Measurements from ENCODE around the gene AATK.

AATK gene

GRCh38 chr17:81111066-81111465 lies 55.0 kb downstream of the AATK start:
- no peak for DNase-seq

DNA sequence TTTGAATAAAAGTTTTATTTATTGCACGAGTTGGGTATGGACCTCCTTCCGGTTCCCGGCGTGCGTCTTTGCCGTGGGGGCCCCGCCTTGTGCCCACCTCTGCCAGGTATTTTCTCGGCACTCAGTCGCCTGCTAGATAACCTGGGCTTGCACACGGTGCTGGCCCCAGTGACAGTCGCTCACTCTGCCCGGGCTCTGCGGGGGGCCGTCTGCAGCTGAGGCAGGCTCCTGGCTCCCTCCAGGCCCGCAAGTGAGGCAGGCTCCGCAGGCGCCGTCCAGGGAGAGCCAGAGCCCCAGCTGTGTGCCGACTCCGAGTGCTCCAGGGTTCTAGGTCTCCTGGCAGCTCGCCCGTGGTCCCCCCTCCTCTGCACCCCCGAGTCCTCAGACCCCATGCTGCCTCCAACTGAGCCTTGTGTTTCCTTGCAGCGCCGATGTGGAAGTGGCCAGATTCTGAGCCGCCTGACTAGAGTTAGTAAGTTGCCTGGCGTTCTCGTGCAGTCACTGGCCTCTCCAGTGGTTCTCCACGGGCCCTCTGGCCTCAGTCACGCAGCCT lies 55.5 kb downstream of the AATK start:
- no peak for DNase-seq

DNA sequence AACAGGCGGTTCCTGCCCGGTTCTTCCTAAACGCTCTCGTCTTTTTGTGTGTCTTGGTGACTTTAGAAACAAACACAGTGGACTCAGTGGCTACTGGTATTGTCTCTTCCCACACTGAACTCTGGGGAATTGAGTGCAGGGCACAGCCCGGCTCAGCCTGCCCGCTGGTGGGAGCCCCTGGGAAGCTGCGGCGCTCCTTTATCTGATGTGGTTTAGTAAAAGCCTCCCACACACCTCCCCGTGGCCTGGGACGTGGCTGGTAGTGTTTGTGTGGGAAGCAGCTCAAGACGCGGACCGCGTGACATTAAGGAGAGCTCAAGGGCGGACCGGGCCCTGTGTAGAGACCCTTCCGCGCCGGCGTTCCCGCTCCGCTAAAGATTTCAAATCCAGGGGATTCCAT lies 56.1 kb downstream of the AATK start:
- no peak for DNase-seq

DNA sequence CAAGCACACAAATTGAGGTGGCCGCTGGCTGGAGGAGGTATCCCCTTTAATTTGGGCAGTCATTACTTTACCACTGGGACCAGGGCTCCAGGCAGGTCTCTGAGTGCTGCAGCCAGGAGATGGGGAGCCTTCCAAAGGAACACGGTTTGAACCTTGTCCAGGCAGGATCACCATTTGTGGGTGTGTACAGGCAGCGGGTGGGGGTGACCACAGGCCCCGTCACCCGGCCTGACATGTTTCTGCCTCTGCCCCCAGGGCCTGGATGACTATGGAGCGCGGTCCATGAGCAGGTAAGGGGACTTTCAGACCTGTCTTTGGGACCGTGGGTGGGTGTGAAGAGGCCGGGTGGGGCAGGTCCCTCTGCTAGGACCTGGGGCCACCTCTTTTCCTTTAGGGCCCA lies 57.8 kb downstream of the AATK start:
- DNase-seq = no peak

DNA sequence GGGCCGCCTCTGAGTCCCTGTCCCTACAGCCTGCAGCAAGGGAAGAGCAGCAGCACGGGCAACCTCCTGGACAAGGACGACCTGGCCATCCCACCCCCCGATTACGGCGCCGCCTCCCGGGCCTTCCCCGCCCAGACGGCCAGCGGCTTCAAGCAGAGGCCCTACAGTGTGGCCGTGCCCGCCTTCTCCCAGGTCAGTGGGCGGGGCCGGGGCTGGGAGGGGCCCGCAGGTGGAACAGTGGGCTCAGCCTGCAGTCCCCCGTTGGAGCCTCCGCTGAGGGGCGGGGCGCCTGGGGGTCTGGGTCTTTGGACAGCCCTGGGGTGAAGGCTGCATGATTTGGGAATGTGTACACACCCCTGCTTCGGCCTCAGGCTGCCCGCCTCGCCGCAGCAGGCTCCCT lies 59.3 kb downstream of the AATK start:
- no peak for DNase-seq

- no peak for DNase-seq
These were observed 62.6 kb downstream of the AATK start for GRCh38 chr17:81103379-81103778.

GRCh38 chr17:81102869-81103268 lies 63.2 kb downstream of the AATK start:
- no peak for DNase-seq

GRCh38 chr17:81102352-81102751 lies 63.7 kb downstream of the AATK start:
- no peak for DNase-seq

DNA sequence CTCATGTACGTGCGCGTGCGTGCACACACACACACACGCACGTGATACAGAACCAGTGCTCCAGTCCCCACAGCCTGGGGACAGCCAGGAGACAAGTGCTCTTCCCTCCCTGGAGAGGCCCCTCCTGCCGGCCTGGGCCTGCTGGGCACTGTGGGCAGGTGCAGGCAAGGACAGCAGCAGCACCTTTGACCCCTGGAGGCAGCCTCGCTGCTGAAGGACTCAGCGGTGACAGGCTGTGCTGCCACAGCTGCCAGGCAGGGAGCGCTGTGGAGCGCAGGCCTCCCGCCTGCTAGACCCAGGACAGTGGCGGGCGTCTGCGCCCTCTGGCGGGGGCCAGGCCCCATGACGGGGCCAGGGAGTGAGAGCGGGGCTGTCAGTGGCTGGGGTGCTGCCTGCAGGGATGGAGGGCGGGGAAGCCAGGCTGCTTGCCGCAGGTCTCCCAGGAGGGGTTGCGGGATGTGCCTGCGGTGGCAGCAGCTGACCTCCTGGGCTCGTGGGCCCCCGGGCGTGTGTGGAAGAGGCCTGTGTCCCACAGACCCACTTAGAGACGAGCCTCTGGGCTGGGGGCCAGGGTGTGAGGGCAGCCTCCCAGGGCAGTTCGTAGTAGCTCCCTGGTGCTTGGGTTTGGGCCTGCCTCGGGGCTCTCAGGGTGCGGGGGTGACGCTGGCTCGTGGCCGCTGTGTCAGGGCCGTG lies 64.3 kb downstream of the AATK start:
- DNase-seq = peak; percentile 89 to 91

DNA sequence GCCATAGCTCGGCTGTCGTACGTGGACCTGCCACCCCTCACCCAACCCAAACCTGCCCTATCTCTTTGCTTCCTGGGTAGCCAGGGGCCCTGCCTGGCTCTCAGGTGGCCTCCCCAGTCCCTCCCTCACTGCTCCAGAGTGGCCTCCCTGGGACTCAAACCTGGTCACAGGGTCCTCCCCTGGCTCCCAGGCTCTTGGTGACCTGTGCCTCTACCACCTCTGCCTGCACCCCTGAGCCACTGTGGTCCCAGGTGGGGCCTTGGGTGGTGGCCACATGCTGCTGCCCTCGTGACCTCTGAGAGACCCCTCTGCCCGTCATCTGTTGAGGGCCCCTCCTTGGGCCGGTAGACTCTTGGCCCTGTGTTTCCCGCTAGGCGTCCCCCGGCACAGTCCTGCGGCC lies 65.4 kb downstream of the AATK start:
- no peak for DNase-seq

DNA sequence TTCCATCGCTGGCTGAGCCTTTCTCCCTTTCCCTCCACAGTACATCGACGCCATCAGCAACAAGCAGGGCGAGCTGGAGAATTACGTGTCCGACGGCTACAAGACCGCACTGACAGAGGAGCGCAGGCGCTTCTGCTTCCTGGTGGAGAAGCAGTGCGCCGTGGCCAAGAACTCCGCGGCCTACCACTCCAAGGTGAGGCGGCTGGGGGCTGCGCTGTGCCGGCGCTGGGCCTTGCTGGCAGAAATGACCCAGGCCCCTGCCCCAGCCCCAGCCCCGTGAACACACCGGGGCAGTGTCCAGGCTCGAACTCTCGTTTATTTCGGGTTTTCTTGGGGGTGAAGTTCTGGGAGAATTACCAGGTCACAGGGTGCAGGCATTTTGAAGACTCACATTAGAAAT lies 66.1 kb downstream of the AATK start:
- DNase-seq = no peak

DNA sequence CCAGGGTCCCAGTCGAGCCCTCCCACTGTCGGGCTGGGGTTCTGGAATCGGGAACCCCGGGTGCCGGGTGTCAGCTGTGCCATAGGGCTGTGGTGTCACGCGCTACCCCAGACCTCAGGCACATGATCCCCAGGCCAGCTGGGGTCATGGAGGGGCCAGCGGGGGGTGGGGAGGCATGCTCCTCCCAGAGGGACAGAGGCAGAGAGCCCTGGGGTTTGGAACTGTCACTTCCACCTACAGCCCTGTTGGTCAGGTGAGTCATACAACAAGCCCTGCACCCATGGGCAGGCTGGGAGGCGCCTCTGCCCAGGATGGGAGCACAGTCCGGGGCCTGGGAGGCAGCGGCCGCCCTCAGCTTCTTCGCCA lies 68.1 kb downstream of the AATK start:
- peak in 1 of 2 donors; percentile 18 for DNase-seq

- DNase-seq = peak; percentile 46 to 50
These were observed 68.7 kb downstream of the AATK start for GRCh38 chr17:81097134-81097942.

DNA sequence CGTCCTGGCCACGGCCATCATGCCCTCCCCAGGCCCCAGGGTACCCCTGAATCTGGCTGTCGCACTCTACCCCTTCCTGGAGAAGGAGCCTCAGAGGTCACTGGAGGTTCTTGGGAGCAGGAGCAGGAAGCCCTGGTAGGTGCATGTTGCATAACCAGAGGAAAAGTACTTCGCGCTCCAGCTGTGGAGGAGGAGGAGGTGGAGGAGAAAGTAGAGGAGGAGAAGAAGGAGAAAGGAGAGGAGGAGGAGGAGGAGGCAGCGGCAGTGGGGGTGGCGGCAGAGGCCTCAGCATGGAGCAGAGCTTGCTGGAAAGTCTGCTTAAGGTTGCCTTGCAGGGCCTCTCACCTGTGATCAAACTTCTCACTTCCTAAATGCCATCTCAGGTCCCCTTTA lies 69.3 kb downstream of the AATK start:
- DNase-seq = no peak

GRCh38 chr17:81095383-81095762 lies 70.6 kb downstream of the AATK start:
- DNase-seq = peak in 1 of 2 donors; percentile 3

- DNase-seq = peak; percentile 90 to 91
These were observed 71.3 kb downstream of the AATK start for GRCh38 chr17:81094509-81095382.

DNA sequence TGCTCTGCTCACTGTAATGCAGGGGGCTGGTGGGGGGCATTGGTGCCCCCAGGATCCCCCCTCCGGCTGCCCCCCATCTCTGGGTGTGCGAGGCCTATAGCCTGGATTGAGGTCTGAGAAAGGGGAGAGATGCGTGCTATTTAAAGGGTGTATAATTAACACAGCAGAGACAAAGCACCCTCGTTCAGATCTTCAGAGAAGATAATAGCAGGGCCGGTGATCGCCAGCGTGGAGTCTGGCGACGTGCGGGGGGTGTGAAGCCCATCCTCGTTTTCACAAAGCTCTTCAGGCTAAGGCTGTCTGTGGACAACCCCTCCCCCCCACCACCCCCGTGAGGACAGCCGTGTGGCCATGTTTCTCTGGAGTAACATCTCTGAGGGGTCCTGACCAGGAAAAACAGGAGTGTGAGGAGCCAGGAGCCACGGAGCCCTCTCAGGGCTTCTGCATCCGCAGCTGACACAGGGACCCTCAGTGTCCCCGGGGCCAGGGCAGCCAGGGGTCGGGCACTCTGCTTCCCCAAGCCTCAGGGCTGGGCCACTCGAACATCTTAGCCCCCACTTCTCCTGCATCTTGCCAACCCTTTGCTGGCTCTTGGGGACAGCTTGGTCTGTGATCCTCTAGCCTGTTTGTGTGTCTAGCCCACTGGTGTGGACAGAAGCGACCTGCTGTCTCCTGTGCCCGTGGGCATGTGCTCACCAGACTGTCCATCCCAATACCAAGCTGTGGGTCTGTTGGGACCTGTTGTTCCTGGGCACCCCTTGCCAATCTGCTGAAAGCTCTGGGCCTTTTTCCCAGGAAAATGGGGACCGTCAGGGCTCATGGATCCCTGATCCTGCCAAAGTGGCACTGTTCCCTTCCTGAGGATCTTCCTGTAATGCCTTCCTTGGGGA lies 72.2 kb downstream of the AATK start:
- no peak for DNase-seq

DNA sequence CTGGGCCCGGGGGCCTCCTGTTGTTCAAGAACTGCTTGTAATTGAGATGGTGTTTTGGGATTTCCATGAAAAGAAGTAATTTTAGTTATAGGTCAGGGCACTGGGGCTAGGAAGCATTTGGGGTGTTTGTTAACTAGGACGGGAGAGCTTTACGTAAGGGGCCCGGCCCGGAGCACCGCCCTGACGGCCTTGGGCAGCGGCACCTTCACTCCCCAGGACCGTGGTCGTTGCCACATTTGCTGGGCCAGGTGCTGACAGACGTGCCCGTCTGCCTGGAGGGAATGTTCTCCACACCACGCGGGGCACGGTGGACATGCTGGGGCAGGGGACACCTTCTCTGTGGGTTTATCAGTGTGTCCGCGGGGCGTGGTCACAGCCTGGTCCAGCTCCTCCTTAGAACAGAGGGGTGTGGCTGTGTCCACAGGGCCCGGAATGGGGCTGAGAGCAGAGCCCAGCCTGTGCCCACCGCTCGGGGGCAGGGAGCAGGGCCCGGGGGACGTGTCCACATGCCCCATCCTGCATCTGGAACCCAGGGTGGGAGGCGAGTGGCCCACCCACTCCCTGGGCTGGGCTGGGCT lies 73.4 kb downstream of the AATK start:
- no peak for DNase-seq

DNA sequence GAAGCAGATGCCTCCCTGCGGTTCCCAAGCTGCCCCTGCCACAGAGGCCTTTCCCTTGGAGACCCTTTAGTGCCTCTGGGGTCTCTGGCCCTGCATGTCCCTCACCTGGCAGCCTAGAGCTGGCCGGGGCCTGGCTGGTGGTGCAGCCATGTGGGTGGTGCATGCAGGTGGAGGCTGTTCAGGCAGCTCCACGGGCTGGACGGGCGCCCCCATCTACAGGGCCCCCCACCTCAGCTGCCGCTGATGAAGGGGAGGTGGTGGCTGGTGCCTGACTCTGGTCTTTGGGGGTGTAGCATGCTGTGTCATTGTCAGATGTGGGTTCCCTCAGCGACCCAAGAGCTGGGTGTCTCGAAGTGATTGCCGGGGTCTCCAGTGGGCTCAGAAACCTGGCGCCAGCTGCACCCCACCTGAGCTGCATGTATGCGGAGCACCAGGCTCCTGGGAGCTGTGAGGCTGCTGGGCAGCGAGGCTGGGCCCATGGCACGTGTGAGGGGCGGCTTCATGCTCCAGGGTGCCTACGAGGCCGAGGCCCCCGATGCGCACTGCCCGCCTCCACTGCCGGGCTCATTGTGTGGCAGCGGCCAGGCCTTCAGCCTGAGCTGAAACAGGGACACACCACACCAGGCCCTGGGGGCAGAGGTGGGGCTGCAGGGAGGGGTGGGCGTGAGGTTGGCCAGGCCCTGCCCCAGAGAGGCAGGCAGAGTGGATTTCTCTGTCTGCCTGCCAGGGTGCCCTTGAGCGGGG lies 74.1 kb downstream of the AATK start:
- DNase-seq = no peak

DNA sequence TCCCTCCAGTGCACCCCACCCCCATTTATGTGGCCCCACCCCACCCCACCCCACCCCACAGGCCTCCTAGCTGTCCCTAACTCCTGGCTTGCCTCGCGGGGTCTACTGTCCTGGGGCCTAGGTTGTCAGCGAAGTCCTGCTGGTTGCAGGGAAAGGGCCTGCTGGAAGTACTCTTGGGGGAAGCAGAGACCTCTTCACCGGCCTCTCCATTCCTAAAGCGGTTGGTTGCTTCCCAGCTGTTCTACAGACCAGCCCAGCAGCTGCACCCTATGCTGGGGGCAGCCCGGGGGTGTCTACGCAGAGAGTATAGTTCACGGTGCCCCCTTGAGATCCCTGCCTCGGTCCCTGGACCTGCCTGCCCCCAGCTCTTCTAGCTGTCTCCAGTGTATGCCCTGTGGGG lies 74.9 kb downstream of the AATK start:
- DNase-seq = no peak
